HepG2 (cell line): Measurements from ENCODE around the gene SIRPA. TPM values are rescaled to one million over a fixed set of nuclear protein-coding genes. Genes with fewer than 3 reads are reported as not detected.

Experiments used
- CBFB ChIP-seq: sonication (generic); formaldehyde crosslinking; IDR thresholded peaks from 2 replicates; pipeline ENCODE4 v1.4.0; 2020; ENCODE audit warnings: missing genetic modification reagents
- HDAC1 ChIP-seq: sonication (generic); formaldehyde crosslinking; IDR thresholded peaks from 2 replicates; pipeline ENCODE4 v1.5.1; 2020; ENCODE audit warnings: mild to moderate bottlenecking, missing genetic modification reagents
- HMGXB4 ChIP-seq, 2 experiments: sonication (generic) in 1 of 2; formaldehyde crosslinking in 1 of 2; IDR thresholded peaks; 2 replicates each; pipeline versions ENCODE4 v1.4.0 to v1.6.1; 2018 to 2020; ENCODE audit warnings: missing genetic modification reagents in 2 of 2, borderline replicate concordance in 1 of 2, low read depth in 1 of 2, mild to moderate bottlenecking in 1 of 2, missing biosample characterization in 1 of 2
- MIER2 ChIP-seq: IDR thresholded peaks from 2 replicates; pipeline ENCODE4 v1.6.1; 2016; ENCODE audit warnings: missing biosample characterization, missing genetic modification reagents
- NCOA1 ChIP-seq: sonication (generic); formaldehyde crosslinking; IDR thresholded peaks from 2 replicates; pipeline ENCODE4 v1.9.0; 2021; ENCODE audit warnings: missing genetic modification reagents
- NCOR1 ChIP-seq: fragments of 200-600 bp; sonication (generic); IDR thresholded peaks from 2 replicates; pipeline ENCODE4 v1.7.0; 2017; ENCODE audit warnings: antibody characterized with exemption, low read length, borderline replicate concordance
- NKX3-1 ChIP-seq: sonication (generic); formaldehyde crosslinking; IDR thresholded peaks from 2 replicates; pipeline ENCODE4 v1.5.0; 2020; ENCODE audit warnings: missing genetic modification reagents
- PHB2 ChIP-seq: fragments of 450-650 bp; IDR thresholded peaks from 2 replicates; pipeline ENCODE4 v1.6.1; 2018; ENCODE audit not compliant: partially characterized antibody
- PHF8 ChIP-seq: sonication (generic); formaldehyde crosslinking; IDR thresholded peaks from 2 replicates; pipeline ENCODE4 v1.5.0; 2020; ENCODE audit warnings: missing genetic modification reagents
- PPARG ChIP-seq: conservative IDR thresholded peaks from 2 replicates; pipeline ENCODE4 v1.6.1; 2016; ENCODE audit warnings: missing biosample characterization, missing genetic modification reagents
- PRPF4 ChIP-seq: fragments of 200-400 bp; formaldehyde crosslinking; IDR thresholded peaks from 2 replicates; pipeline ENCODE4 v1.6.1; 2016; ENCODE audit warnings: low read length, low read depth; ENCODE audit not compliant: poor library complexity, severe bottlenecking
- SETDB1 ChIP-seq: sonication (generic); formaldehyde crosslinking; IDR thresholded peaks from 2 replicates; pipeline ENCODE4 v1.5.1; 2020; ENCODE audit warnings: missing genetic modification reagents, mild to moderate bottlenecking, borderline replicate concordance
- TBX3 ChIP-seq: fragments of 450-650 bp; IDR thresholded peaks from 2 replicates; pipeline ENCODE4 v1.6.1; 2017; ENCODE audit warnings: antibody characterized with exemption, mild to moderate bottlenecking, inconsistent platforms, borderline replicate concordance
- U2AF2 ChIP-seq: fragments of 200-400 bp; formaldehyde crosslinking; IDR thresholded peaks from 2 replicates; pipeline ENCODE4 v1.6.1; 2017; ENCODE audit warnings: low read depth, mild to moderate bottlenecking, low read length
- ZBTB3 ChIP-seq: sonication (generic); formaldehyde crosslinking; IDR thresholded peaks from 2 replicates; pipeline ENCODE4 v1.4.0; 2020; ENCODE audit warnings: low read depth, mild to moderate bottlenecking, moderate library complexity, missing genetic modification reagents, borderline replicate concordance
- ZKSCAN1 ChIP-seq: fragments of 150-350 bp; IDR thresholded peaks from 2 replicates; pipeline ENCODE4 v1.6.1; 2014; ENCODE audit warnings: low read length
- ZKSCAN8 ChIP-seq: IDR thresholded peaks from 2 replicates; pipeline ENCODE4 v1.6.1; 2016; ENCODE audit warnings: borderline replicate concordance, missing genetic modification reagents, missing compliant biosample characterization
- ZNF138 ChIP-seq: sonication (generic); formaldehyde crosslinking; IDR thresholded peaks from 2 replicates; pipeline ENCODE4 v1.5.0; 2020; ENCODE audit warnings: mild to moderate bottlenecking, low read depth, missing genetic modification reagents
- ZNF180 ChIP-seq: sonication (generic); formaldehyde crosslinking; IDR thresholded peaks from 2 replicates; pipeline ENCODE4 v1.4.0; 2020; ENCODE audit warnings: low read depth, missing genetic modification reagents, borderline replicate concordance
- ZNF225 ChIP-seq: sonication (generic); formaldehyde crosslinking; IDR thresholded peaks from 2 replicates; pipeline ENCODE4 v1.4.0; 2020; ENCODE audit warnings: mild to moderate bottlenecking, missing genetic modification reagents
- ZNF282 ChIP-seq: fragments of 450-650 bp; IDR thresholded peaks from 2 replicates; pipeline ENCODE4 v1.6.1; 2018; ENCODE audit not compliant: partially characterized antibody
- ZNF326 ChIP-seq: sonication (generic); formaldehyde crosslinking; IDR thresholded peaks from 2 replicates; pipeline ENCODE4 v1.4.0; 2020; ENCODE audit warnings: missing genetic modification reagents, borderline replicate concordance
- ZNF430 ChIP-seq: sonication (generic); formaldehyde crosslinking; IDR thresholded peaks from 2 replicates; pipeline ENCODE4 v1.9.0; 2021; ENCODE audit warnings: mild to moderate bottlenecking, missing genetic modification reagents
- ZNF652 ChIP-seq: IDR thresholded peaks from 2 replicates; pipeline ENCODE4 v1.6.1; 2016; ENCODE audit warnings: low read depth, borderline replicate concordance
- ZNF670 ChIP-seq: sonication (generic); formaldehyde crosslinking; IDR thresholded peaks from 2 replicates; pipeline ENCODE4 v1.8.0; 2022; ENCODE audit warnings: mild to moderate bottlenecking, missing genetic modification reagents, borderline replicate concordance
- ZNF782 ChIP-seq: sonication (generic); formaldehyde crosslinking; IDR thresholded peaks from 2 replicates; pipeline ENCODE4 v1.4.0; 2020; ENCODE audit warnings: missing genetic modification reagents, mild to moderate bottlenecking, borderline replicate concordance
- polyA plus RNA-seq, 8 experiments: library from polyadenylated mRNA; depleted of rRNA in 3 of 8; stranded (reverse) in 7 of 8; unstranded in 1 of 8; fragments of >200 nt; fragmentation: Illumina TruSeq in 4 of 8; extraction: Trizol in 4 of 8; gene quantifications; 2 replicates each; pipeline versions ENCODE4 v1.2.1 to v1.2.3, GENCODE V29; 2011 to 2016; ENCODE audit warnings: low read depth in 4 of 8, missing spikeins in 1 of 8, mixed read lengths in 1 of 8; ENCODE audit not compliant: insufficient read depth in 1 of 8
- total RNA-seq, 5 experiments: library from RNA; depleted of rRNA; stranded (reverse); fragments of >200 nt; fragmentation: Illumina TruSeq; extraction: Trizol; gene quantifications; 2 replicates each; pipeline ENCODE4 v1.2.3, GENCODE V29; 2016; ENCODE audit warnings: low read depth in 1 of 5
- TF ChIP-seq, protein P1 (sequence below): sonication (generic); formaldehyde crosslinking; IDR thresholded peaks from 2 replicates; pipeline ENCODE4 v1.8.1; 2023; ENCODE audit warnings: mild to moderate bottlenecking, missing genetic modification reagents
- TF ChIP-seq, protein P2 (sequence below): sonication (generic); formaldehyde crosslinking; IDR thresholded peaks from 2 replicates; pipeline ENCODE4 v1.4.0; 2020; ENCODE audit warnings: missing genetic modification reagents, borderline replicate concordance

The SIRPA gene
- total and polyA plus RNA-seq, 2 of the 13 experiments (the other 11 are each of a cell fraction or from before 2014, with no cell fraction given): 7.2 to 17.6 TPM

GRCh38 chr20:1855109-1855508 is 40.1 kb upstream of the SIRPA start (continued):
- TF ChIP-seq HMGXB4 (CRISPR knock-in tag; IDR thresholded peaks at IDR 0.05; ENCODE audit: borderline replicate concordance in 1 of 2, low read depth in 1 of 2) (no peak), U2AF2 (no peak), TBX3 (no peak), NKX3-1 (CRISPR knock-in tag) (no peak), PHF8 (CRISPR knock-in tag) (0 out of 2 replicates have a peak, but pooled peaks have one; percentile 19), NCOR1 (peak; percentile 74; the same call in 1 of the 2 replicates), ZKSCAN8 (CRISPR knock-in tag) (no peak), PRPF4 (no peak), ZKSCAN1 (no peak), PPARG (CRISPR knock-in tag) (peak; percentile 90), ZNF282 (no peak), MIER2 (CRISPR knock-in tag) (no peak), NCOA1 (CRISPR knock-in tag) (no peak), CBFB (no peak; the same call in 1 of the 2 replicates), ZNF430 (no peak), ZBTB3 (CRISPR knock-in tag) (no peak), ZNF326 (CRISPR knock-in tag) (no peak), ZNF782 (no peak), SETDB1 (no peak), ZNF652 (CRISPR knock-in tag) (no peak), ZNF670 (CRISPR knock-in tag) (0 out of 2 replicates have a peak, but pooled peaks have one; percentile 30), ZNF225 (CRISPR knock-in tag) (no peak), ZNF180 (CRISPR knock-in tag) (no peak), ZNF138 (CRISPR knock-in tag) (no peak), PHB2 (no peak), HDAC1 (CRISPR knock-in tag) (peak; percentile 75)
- TF ChIP-seq, protein P1, sequence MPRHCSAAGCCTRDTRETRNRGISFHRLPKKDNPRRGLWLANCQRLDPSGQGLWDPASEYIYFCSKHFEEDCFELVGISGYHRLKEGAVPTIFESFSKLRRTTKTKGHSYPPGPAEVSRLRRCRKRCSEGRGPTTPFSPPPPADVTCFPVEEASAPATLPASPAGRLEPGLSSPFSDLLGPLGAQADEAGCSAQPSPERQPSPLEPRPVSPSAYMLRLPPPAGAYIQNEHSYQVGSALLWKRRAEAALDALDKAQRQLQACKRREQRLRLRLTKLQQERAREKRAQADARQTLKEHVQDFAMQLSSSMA (CRISPR knock-in tag): no peak
- TF ChIP-seq, protein P2, sequence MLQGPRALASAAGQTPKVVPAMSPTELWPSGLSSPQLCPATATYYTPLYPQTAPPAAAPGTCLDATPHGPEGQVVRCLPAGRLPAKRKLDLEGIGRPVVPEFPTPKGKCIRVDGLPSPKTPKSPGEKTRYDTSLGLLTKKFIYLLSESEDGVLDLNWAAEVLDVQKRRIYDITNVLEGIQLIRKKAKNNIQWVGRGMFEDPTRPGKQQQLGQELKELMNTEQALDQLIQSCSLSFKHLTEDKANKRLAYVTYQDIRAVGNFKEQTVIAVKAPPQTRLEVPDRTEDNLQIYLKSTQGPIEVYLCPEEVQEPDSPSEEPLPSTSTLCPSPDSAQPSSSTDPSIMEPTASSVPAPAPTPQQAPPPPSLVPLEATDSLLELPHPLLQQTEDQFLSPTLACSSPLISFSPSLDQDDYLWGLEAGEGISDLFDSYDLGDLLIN: no peak
